K562 (cell line): ENCODE measurements around the gene FARP1. TPM values are rescaled to one million over a fixed set of nuclear protein-coding genes. Genes with fewer than 3 reads are reported as not detected.

Experiments
- ATAC-seq: fragments of 200-7000 bp; cut with Tn5 transposase; 3 replicates; pipeline ENCODE4 v1.9.1; 2020; ENCODE audit warnings: moderate library complexity
- BruUV-seq: library from RNA; stranded (reverse); fragments of 400-500 nt; replicated peaks from 2 replicates; lab custom pipeline; 2021; lab: Mats Ljungman, UMichigan
- CTCF ChIA-PET: fragments of 300-600 bp; formaldehyde crosslinking; extraction: SDS; loops from one replicate; lab custom pipeline; 2021; ENCODE audit warnings: low intra/inter-chr PET ratio; lab: Yijun Ruan, JAX
- POLR2A ChIA-PET: fragments of 300-600, 350-650 bp; sonication (Branson Sonifier 250); formaldehyde crosslinking; extraction: SDS; loops from one replicate; lab custom pipeline; 2021; ENCODE audit warnings: antibody characterized with exemption, inconsistent platforms; lab: Yijun Ruan, JAX
- DNase-seq, 4 experiments: peaks; one replicate each; pipeline versions ENCODE4 v3.0.0 to v3.0.0-alpha.2; 2011 to 2018; ENCODE audit warnings: low spot score in 3 of 4, mixed read lengths in 3 of 4; ENCODE audit errors: extremely low read depth in 1 of 4
- FAIRE-seq: peaks from 2 replicates; lab custom pipeline; 2011; peaks lifted over from hg19 to GRCh38; lab: Jason Lieb, UNC
- H2AFZ ChIP-seq: 2 replicates; pipeline ENCODE4 v1.6.0; 2011; ENCODE audit warnings: low read depth, low read length, control low read depth, inconsistent platforms
- H3K27ac ChIP-seq: fragments of 200-600 bp; 3 replicates; pipeline ENCODE4 v1.8.0; 2011; ENCODE audit warnings: low read depth, mild to moderate bottlenecking, control low read depth, inconsistent platforms, low read length, moderate library complexity, mixed read lengths; ENCODE audit errors: extremely low read depth
- H3K27me3 ChIP-seq, 2 experiments: fragments of 300-600 bp in 1 of 2; 2 replicates in 1 of 2; 3 replicates in 1 of 2; pipeline versions ENCODE4 v1.6.0 to v1.8.0; 2011; ENCODE audit warnings: inconsistent platforms in 2 of 2, low read length in 2 of 2, mild to moderate bottlenecking in 1 of 2, mixed read lengths in 1 of 2, moderate library complexity in 1 of 2; ENCODE audit not compliant: control insufficient read depth in 2 of 2, insufficient read depth in 2 of 2
- H3K36me3 ChIP-seq: fragments of 300-600 bp; 3 replicates; pipeline ENCODE4 v1.8.0; 2011; ENCODE audit warnings: mild to moderate bottlenecking, low read length, inconsistent platforms; ENCODE audit not compliant: control insufficient read depth, insufficient read depth
- H3K4me1 ChIP-seq, 2 experiments: fragments of 200-600 bp in 1 of 2; replicated peaks in 1 of 2; 2 replicates in 1 of 2; 3 replicates in 1 of 2; pipeline versions ENCODE4 v1.5.1 to v1.8.0; 2011; ENCODE audit warnings: inconsistent platforms in 2 of 2, low read length in 2 of 2, mild to moderate bottlenecking in 1 of 2, mixed read lengths in 1 of 2, moderate library complexity in 1 of 2; ENCODE audit not compliant: control insufficient read depth in 2 of 2, insufficient read depth in 2 of 2
- H3K4me2 ChIP-seq: 2 replicates; pipeline ENCODE4 v1.6.1; 2011; ENCODE audit warnings: low read length, control low read depth, inconsistent platforms, mixed read lengths; ENCODE audit not compliant: insufficient read depth
- H3K4me3 ChIP-seq: fragments of 200-600 bp; sonication (generic), shearing (Covaris generic); 2 replicates; pipeline ENCODE4 v1.5.1; 2016; ENCODE audit warnings: control low read depth, inconsistent platforms
- H3K79me2 ChIP-seq: fragments of 200-600 bp; 3 replicates; pipeline ENCODE4 v1.8.0; 2011; ENCODE audit warnings: low read length, inconsistent platforms; ENCODE audit not compliant: control insufficient read depth, insufficient read depth
- H3K9ac ChIP-seq, 2 experiments: 2 replicates each; pipeline versions ENCODE4 v1.6.0 to v1.6.1; 2011; ENCODE audit warnings: low read depth in 2 of 2, low read length in 2 of 2, control low read depth in 1 of 2, inconsistent platforms in 1 of 2, mild to moderate bottlenecking in 1 of 2, mixed read lengths in 1 of 2; ENCODE audit not compliant: insufficient read depth in 1 of 2
- H3K9me1 ChIP-seq: one replicate; pipeline ENCODE4 v1.6.0; 2011; ENCODE audit warnings: inconsistent platforms, mild to moderate bottlenecking, low read length, moderate library complexity; ENCODE audit not compliant: control insufficient read depth, insufficient read depth
- H3K9me3 ChIP-seq: replicated peaks from 2 replicates; pipeline ENCODE4 v1.5.1; 2011; ENCODE audit warnings: low read depth, low read length, inconsistent platforms; ENCODE audit not compliant: control insufficient read depth, insufficient read depth
- H4K20me1 ChIP-seq: replicated peaks from 2 replicates; pipeline ENCODE4 v1.6.1; 2011; ENCODE audit warnings: low read length, inconsistent platforms, mixed read lengths; ENCODE audit not compliant: control insufficient read depth, insufficient read depth
- BRD9 ChIP-seq: fragments of 450-650 bp; IDR thresholded peaks from 2 replicates; pipeline ENCODE4 v1.6.1; 2018; ENCODE audit warnings: low read depth; ENCODE audit not compliant: partially characterized antibody
- FIP1L1 ChIP-seq: fragments of 200-400 bp; formaldehyde crosslinking; IDR thresholded peaks from 2 replicates; pipeline ENCODE4 v1.6.1; 2018; ENCODE audit warnings: mild to moderate bottlenecking, low read depth, low read length; ENCODE audit not compliant: poor library complexity, severe bottlenecking
- FOXA3 ChIP-seq, 2 experiments: fragments of 450-650 bp in 1 of 2; sonication (generic) in 1 of 2; formaldehyde crosslinking; IDR thresholded peaks in 1 of 2; conservative IDR thresholded peaks in 1 of 2; 2 replicates each; pipeline versions ENCODE4 v1.4.0 to v1.8.0; 2020 to 2022; ENCODE audit warnings: mild to moderate bottlenecking in 2 of 2, missing genetic modification reagents in 1 of 2
- GTF2B ChIP-seq: IDR thresholded peaks from 2 replicates; pipeline ENCODE4 v1.6.1; 2011; ENCODE audit not compliant: insufficient read length; ENCODE audit errors: extremely low read depth
- L3MBTL2 ChIP-seq: fragments of 450-650 bp; IDR thresholded peaks from 2 replicates; pipeline ENCODE4 v1.6.1; 2016; ENCODE audit warnings: mild to moderate bottlenecking, moderate library complexity
- NFIC ChIP-seq: fragments of 450-650 bp; IDR thresholded peaks from 2 replicates; pipeline ENCODE4 v1.6.1; 2017; ENCODE audit warnings: mild to moderate bottlenecking, inconsistent platforms
- NUFIP1 ChIP-seq: fragments of 450-650 bp; IDR thresholded peaks from 2 replicates; pipeline ENCODE4 v1.6.1; 2018; ENCODE audit not compliant: partially characterized antibody
- XRCC3 ChIP-seq: fragments of 450-650 bp; IDR thresholded peaks from 2 replicates; pipeline ENCODE4 v1.6.1; 2017; ENCODE audit warnings: mild to moderate bottlenecking, moderate library complexity
- ZBTB12 ChIP-seq: fragments of 250-450 bp; sonication (Bioruptor Pico); IDR thresholded peaks from 2 replicates; pipeline ENCODE4 v1.4.0; 2020
- ZBTB5 ChIP-seq: fragments of 450-650 bp; IDR thresholded peaks from 2 replicates; pipeline ENCODE4 v1.6.1; 2017; ENCODE audit warnings: antibody characterized with exemption
- ZNF133 ChIP-seq: fragments of 250-450 bp; sonication (Bioruptor Pico); IDR thresholded peaks from 2 replicates; pipeline ENCODE4 v1.4.0; 2020; ENCODE audit warnings: mild to moderate bottlenecking
- ZNF165 ChIP-seq: fragments of 250-450 bp; sonication (Bioruptor Pico); IDR thresholded peaks from 2 replicates; pipeline ENCODE4 v1.4.0; 2020; ENCODE audit warnings: borderline replicate concordance
- ZNF445 ChIP-seq: fragments of 250-450 bp; sonication (Bioruptor Pico); IDR thresholded peaks from 2 replicates; pipeline ENCODE4 v1.4.0; 2020; ENCODE audit warnings: low read depth, mild to moderate bottlenecking, moderate library complexity
- WGBS: fragments of 100-300 bp; shearing (Covaris generic); methylation state at CpG from one replicate; pipeline ENCODE4 v1.1.6; 2016; ENCODE audit warnings: low coverage, mixed read lengths; ENCODE audit not compliant: insufficient coverage; ENCODE audit errors: missing lambda C conversion rate; 5-methylcytosine and 5-hydroxymethylcytosine counted together
- in situ Hi-C: fragments of 300-500 bp; cut with MboI; formaldehyde crosslinking; loops from 4 replicates; pipeline ENCODE4 v1.15.0; 2018; ENCODE audit warnings: inconsistent platforms, mixed read lengths
- intact Hi-C: fragments of 100-400 bp; cut with micrococcal nuclease; formaldehyde crosslinking; loops from 2 replicates; pipeline ENCODE4 v1.14.2; 2022
- polyA plus RNA-seq, 8 experiments: library from polyadenylated mRNA; depleted of rRNA in 4 of 8; stranded (reverse) in 5 of 8; unstranded in 3 of 8; fragments of >200 nt; fragmentation: Nextera tagmentation in 2 of 8; fragmentation: Illumina TruSeq in 1 of 8; extraction: Ambion mirVana in 2 of 8; extraction: Trizol in 1 of 8; gene quantifications; 2 replicates each; pipeline versions ENCODE4 v1.2.1 to v1.2.3, GENCODE V29; 2011 to 2014; ENCODE audit warnings: inconsistent platforms in 1 of 8, missing spikeins in 1 of 8
- total RNA-seq, 7 experiments: library from RNA; depleted of rRNA in 6 of 7; stranded (reverse); fragments of >200 nt in 6 of 7; fragmentation: Illumina TruSeq in 2 of 7; extraction: Trizol in 2 of 7; gene quantifications; 2 replicates each; pipeline versions ENCODE4 v1.2.1 to v1.2.3, GENCODE V29; 2011 to 2021; ENCODE audit warnings: low replicate concordance in 1 of 7

FARP1 gene
- total and polyA plus RNA-seq, 9 of the 15 experiments (the other 6 are each of a cell fraction or from before 2014, with no cell fraction given): 0.03 to 0.29 (median 0.05) TPM; not detected in 3

- Histone ChIP-seq H2AFZ (no peak overlapping the region), H4K20me1 (no peaks in the 10 kb centered on the region; the same call in 1 of the 2 replicates), H3K4me1 (no peaks in the 10 kb centered on the region), H3K36me3 (no peaks in the 10 kb centered on the region), H3K79me2 (no peaks in the 10 kb centered on the region), H3K9me1 (no peaks in the 10 kb centered on the region), H3K27me3 (peaks cover 21 to 39% of the 10 kb centered on the region in 2 experiments), H3K9ac (no peak overlapping the region), H3K27ac (no peak overlapping the region), H3K4me3 (no peak overlapping the region), H3K4me2 (no peak overlapping the region), H3K9me3 (no peaks in the 10 kb centered on the region)
- ATAC-seq: no peak
- in situ Hi-C loops: no loop called here
- BruUV-seq: no TSS peak
- TF ChIP-seq ZNF165: no peak
- peak; percentile 66 for TF ChIP-seq NFIC
- WGBS: 0% methylated on average over 1 of the region's 8 CpGs
- POLR2A ChIA-PET: no interaction called here
- FAIRE-seq: no peak
- intact Hi-C loops: no loop called here
- CTCF ChIA-PET: no interaction called here
- DNase-seq: no peak
These were observed 243.7 kb downstream of the FARP1 start for GRCh38 chr13:98386637-98387036.

- Histone ChIP-seq H2AFZ (no peak overlapping the region), H3K36me3 (no peaks in the 10 kb centered on the region), H3K4me3 (no peak overlapping the region), H3K9me1 (no peaks in the 10 kb centered on the region), H4K20me1 (no peaks in the 10 kb centered on the region), H3K27ac (no peak overlapping the region), H3K27me3 (peaks cover 22 to 35% of the 10 kb centered on the region in 2 experiments), H3K79me2 (no peaks in the 10 kb centered on the region), H3K4me1 (no peaks in the 10 kb centered on the region), H3K9ac (no peak overlapping the region), H3K9me3 (no peaks in the 10 kb centered on the region), H3K4me2 (no peak overlapping the region)
- no TSS peak for BruUV-seq
- FAIRE-seq: no peak
- WGBS: 1% methylated on average over 9 of the region's 9 CpGs
- intact Hi-C loops: no loop called here
- CTCF ChIA-PET: no interaction called here
- no peak for DNase-seq
- in situ Hi-C loops: no loop called here
- ATAC-seq: no peak
- POLR2A ChIA-PET: no interaction called here
- TF ChIP-seq ZNF133 (no peak), XRCC3 (no peak), GTF2B (no peak), BRD9 (no peak), NUFIP1 (no peak), ZBTB5 (no peak), FIP1L1 (no peak), FOXA3 (CRISPR knock-in tag; conservative IDR thresholded peaks at IDR 0.05 in 1 of 2, IDR thresholded peaks at IDR 0.05 in 1 of 2) (no peak), L3MBTL2 (no peak), ZBTB12 (CRISPR knock-in tag) (no peak), ZNF445 (CRISPR knock-in tag) (no peak)
These were observed 246.4 kb downstream of the FARP1 start for GRCh38 chr13:98389319-98389718.
